GM12873 (cell line): Measurements from ENCODE around the gene POLR1A.

ENCODE experiments used
- CTCF ChIP-seq: IDR thresholded peaks from 2 replicates; pipeline ENCODE4 v1.5.1; 2012; ENCODE audit warnings: low read depth, mild to moderate bottlenecking, moderate library complexity, low read length, control low read depth; ENCODE audit not compliant: insufficient read depth; ENCODE audit errors: missing control alignments

The POLR1A gene

GRCh38 chr2:85988175-85988913 is 117.3 kb downstream of the POLR1A start:
- TF ChIP-seq CTCF = no peak

GRCh38 chr2:85987266-85988174 is 118.2 kb downstream of the POLR1A start:
- TF ChIP-seq CTCF = no peak

GRCh38 chr2:85986121-85986520 is 119.6 kb downstream of the POLR1A start:
- no peak for TF ChIP-seq CTCF

GRCh38 chr2:85984788-85985187 is 120.9 kb downstream of the POLR1A start:
- TF ChIP-seq CTCF = no peak

- no peak for TF ChIP-seq CTCF
Measured at GRCh38 chr2:85983766-85984165, 121.9 kb downstream of the POLR1A start.

GRCh38 chr2:85981579-85982247 is 124.0 kb downstream of the POLR1A start:
- TF ChIP-seq CTCF = no peak
